Nephron (organoid): ENCODE data around the gene KIR3DL1.

Source experiments
- H3K27ac Mint-ChIP-seq, 3 experiments: 2 replicates each; pipeline ENCODE4 v1.8.0; 2020; ENCODE audit warnings: mixed read lengths in 3 of 3, mild to moderate bottlenecking in 2 of 3, moderate library complexity in 1 of 3
- H3K27me3 Mint-ChIP-seq: 2 replicates; pipeline ENCODE4 v1.8.0; 2021; ENCODE audit warnings: low read depth, mild to moderate bottlenecking, moderate library complexity, mixed read lengths
- H3K36me3 Mint-ChIP-seq: 2 replicates; pipeline ENCODE4 v1.8.0; 2020; ENCODE audit warnings: low read depth, mixed read lengths
- H3K4me1 Mint-ChIP-seq: 2 replicates; pipeline ENCODE4 v1.8.0; 2020; ENCODE audit warnings: mixed read lengths
- H3K4me3 Mint-ChIP-seq, 3 experiments: 2 replicates each; pipeline ENCODE4 v1.8.0; 2020; ENCODE audit warnings: mild to moderate bottlenecking in 3 of 3, mixed read lengths in 3 of 3, moderate library complexity in 2 of 3
- H3K9me3 Mint-ChIP-seq: 2 replicates; pipeline ENCODE4 v1.8.0; 2020; ENCODE audit warnings: mixed read lengths
- TF ChIP-seq, protein P1 (sequence below), 3 experiments: fragments of 200-600 bp; sonication (generic); IDR thresholded peaks; one replicate each; pipeline ENCODE4 v1.5.0; 2021; ENCODE audit warnings: antibody characterized with exemption in 3 of 3; ENCODE audit not compliant: unreplicated experiment in 3 of 3

Gene KIR3DL1

DNA sequence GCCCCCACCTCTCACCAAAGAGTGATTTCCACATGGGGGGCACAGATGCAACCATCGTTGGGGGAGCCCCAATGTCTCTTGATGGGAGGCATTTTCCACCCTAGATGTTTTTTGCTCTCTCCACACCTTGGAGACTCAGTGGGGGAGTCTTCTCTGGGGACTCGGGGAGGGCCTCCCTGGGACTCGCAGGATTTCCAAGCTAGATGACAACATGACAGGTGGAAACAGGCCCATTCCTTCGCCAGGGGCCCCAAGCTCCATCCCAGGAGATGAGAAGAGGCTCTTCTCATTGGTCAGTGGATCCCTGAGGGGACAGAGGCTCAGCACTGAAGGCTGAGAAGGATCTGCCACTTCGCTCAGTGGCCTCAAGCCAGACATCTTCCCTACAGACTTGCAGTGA lies 25.6 kb upstream of the KIR3DL1 start:
- no peaks in the 10 kb centered on the region for H3K27me3 Mint-ChIP-seq
- no peak overlapping the region for H3K4me3 Mint-ChIP-seq
- H3K27ac Mint-ChIP-seq: no peak overlapping the region
- no peaks in the 10 kb centered on the region for H3K4me1 Mint-ChIP-seq
- H3K9me3 Mint-ChIP-seq: peaks cover 62% of the 10 kb centered on the region
- TF ChIP-seq, protein P1, sequence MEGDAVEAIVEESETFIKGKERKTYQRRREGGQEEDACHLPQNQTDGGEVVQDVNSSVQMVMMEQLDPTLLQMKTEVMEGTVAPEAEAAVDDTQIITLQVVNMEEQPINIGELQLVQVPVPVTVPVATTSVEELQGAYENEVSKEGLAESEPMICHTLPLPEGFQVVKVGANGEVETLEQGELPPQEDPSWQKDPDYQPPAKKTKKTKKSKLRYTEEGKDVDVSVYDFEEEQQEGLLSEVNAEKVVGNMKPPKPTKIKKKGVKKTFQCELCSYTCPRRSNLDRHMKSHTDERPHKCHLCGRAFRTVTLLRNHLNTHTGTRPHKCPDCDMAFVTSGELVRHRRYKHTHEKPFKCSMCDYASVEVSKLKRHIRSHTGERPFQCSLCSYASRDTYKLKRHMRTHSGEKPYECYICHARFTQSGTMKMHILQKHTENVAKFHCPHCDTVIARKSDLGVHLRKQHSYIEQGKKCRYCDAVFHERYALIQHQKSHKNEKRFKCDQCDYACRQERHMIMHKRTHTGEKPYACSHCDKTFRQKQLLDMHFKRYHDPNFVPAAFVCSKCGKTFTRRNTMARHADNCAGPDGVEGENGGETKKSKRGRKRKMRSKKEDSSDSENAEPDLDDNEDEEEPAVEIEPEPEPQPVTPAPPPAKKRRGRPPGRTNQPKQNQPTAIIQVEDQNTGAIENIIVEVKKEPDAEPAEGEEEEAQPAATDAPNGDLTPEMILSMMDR (IDR thresholded peaks at IDR 0.05; ENCODE audit: unreplicated experiment in 3 of 3): no peak
- peaks cover 2% of the 10 kb centered on the region for H3K36me3 Mint-ChIP-seq

DNA sequence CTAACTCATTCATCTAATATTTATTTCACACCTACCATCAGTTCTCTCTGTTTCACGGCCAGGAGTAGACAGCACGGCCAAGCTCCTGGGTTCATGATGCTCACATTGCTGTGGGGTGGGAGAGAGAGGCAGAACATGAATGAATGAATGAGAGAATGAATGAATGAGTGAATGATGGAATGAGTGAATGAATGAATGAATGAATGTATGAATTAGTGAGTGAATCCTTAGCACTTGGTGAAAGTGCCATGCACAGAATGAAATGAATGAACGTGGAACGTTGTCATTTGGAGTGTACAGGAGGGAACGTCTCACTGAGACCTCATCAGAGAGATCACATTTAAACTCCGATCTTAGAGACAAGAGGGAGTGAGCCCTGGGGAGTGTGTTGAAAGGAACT lies 24.8 kb upstream of the KIR3DL1 start:
- Mint-ChIP-seq H3K27ac (no peak overlapping the region), H3K27me3 (no peaks in the 10 kb centered on the region), H3K36me3 (no peaks in the 10 kb centered on the region), H3K4me1 (no peaks in the 10 kb centered on the region), H3K9me3 (peaks cover 63% of the 10 kb centered on the region), H3K4me3 (no peak overlapping the region)
- TF ChIP-seq, protein P1 (IDR thresholded peaks at IDR 0.05; ENCODE audit: unreplicated experiment in 3 of 3): no peak

DNA sequence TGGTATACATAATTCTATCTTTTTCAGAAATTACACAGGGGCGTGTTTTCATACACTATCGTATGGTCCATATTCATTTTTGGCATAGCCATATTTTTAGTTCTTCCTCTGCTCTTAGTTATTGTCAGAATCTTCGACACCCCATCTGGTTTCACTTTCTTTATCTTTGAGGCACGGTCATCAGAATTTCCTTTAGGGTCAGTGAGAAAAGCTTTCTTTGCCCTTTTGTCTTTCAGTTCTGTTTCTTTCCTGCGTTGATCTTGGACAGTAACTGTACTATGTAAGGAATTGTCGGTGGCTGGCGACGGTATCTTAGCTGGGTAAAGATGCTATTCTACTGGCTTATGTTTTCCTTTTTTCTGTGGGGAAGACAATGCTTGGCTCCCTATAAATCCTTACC lies 23.5 kb upstream of the KIR3DL1 start:
- no peaks in the 10 kb centered on the region for H3K36me3 Mint-ChIP-seq
- H3K9me3 Mint-ChIP-seq: peaks cover 63% of the 10 kb centered on the region
- TF ChIP-seq, protein P1 (IDR thresholded peaks at IDR 0.05; ENCODE audit: unreplicated experiment in 3 of 3): no peak
- H3K27me3 Mint-ChIP-seq: no peaks in the 10 kb centered on the region
- H3K27ac Mint-ChIP-seq: no peak overlapping the region
- H3K4me3 Mint-ChIP-seq: no peak overlapping the region
- no peaks in the 10 kb centered on the region for H3K4me1 Mint-ChIP-seq

- TF ChIP-seq, protein P1 (IDR thresholded peaks at IDR 0.05; ENCODE audit: unreplicated experiment in 3 of 3): no peak
- Mint-ChIP-seq H3K9me3 (peaks cover 61% of the 10 kb centered on the region), H3K27me3 (no peaks in the 10 kb centered on the region), H3K4me3 (no peak overlapping the region), H3K4me1 (no peaks in the 10 kb centered on the region), H3K27ac (no peak overlapping the region), H3K36me3 (no peaks in the 10 kb centered on the region)
Measured at GRCh38 chr19:54795758-54796157, 20.5 kb upstream of the KIR3DL1 start.

- no peaks in the 10 kb centered on the region for H3K4me1 Mint-ChIP-seq
- H3K36me3 Mint-ChIP-seq: no peaks in the 10 kb centered on the region
- H3K27ac Mint-ChIP-seq: no peak within 1 kb of the TSS
- no peak within 1 kb of the TSS for H3K4me3 Mint-ChIP-seq
- TF ChIP-seq, protein P1 (IDR thresholded peaks at IDR 0.05; ENCODE audit: unreplicated experiment in 3 of 3): no peak
- H3K27me3 Mint-ChIP-seq: no peaks in the 10 kb centered on the region
- peaks cover 63% of the 10 kb centered on the region for H3K9me3 Mint-ChIP-seq
Measured at GRCh38 chr19:54803410-54803809, 12.9 kb upstream of the KIR3DL1 start, which contains the start of gene KIR2DL4. KIR2DL4 (plus strand) TSS chr19:54803610; CDS start chr19:54803652, 42 bp downstream.

- Mint-ChIP-seq H3K4me1 (no peaks in the 10 kb centered on the region), H3K36me3 (no peaks in the 10 kb centered on the region), H3K4me3 (no peak overlapping the region), H3K27ac (no peak overlapping the region), H3K27me3 (no peaks in the 10 kb centered on the region), H3K9me3 (peaks cover 62% of the 10 kb centered on the region)
- TF ChIP-seq, protein P1 (IDR thresholded peaks at IDR 0.05; ENCODE audit: unreplicated experiment in 3 of 3): no peak
Measured at GRCh38 chr19:54804101-54804500, 12.2 kb upstream of the KIR3DL1 start.
